Spleen (tissue), 7 donors: ENCODE measurements around the gene HES1.

Source experiments
- CTCF ChIP-seq, 11 experiments: fragments of 200-600 bp in 7 of 11; fragments of 450-650 bp in 4 of 11; sonication (generic) in 4 of 11; IDR thresholded peaks in 8 of 11; conservative IDR thresholded peaks in 3 of 11; 1 replicate in 7 of 11; 2 replicates in 4 of 11; pipeline versions ENCODE4 v1.4.0 to v1.8.0; 2016 to 2021; ENCODE audit warnings: antibody characterized with exemption in 11 of 11, inconsistent platforms in 4 of 11, mild to moderate bottlenecking in 1 of 11
- POLR2A ChIP-seq, 3 donors: fragments of 450-650 bp; IDR thresholded peaks; one replicate each; pipeline ENCODE4 v1.5.1; 2017; ENCODE audit warnings: antibody characterized with exemption in 3 of 3, mild to moderate bottlenecking in 1 of 3
- POLR2AphosphoS5 ChIP-seq, 3 donors: sonication (generic); formaldehyde crosslinking; IDR thresholded peaks; one replicate each; pipeline ENCODE4 v1.5.1; 2017; ENCODE audit warnings: antibody characterized with exemption in 3 of 3
- donor health status: DM: no; HTN: no; CAD: no; lungs with moderate emphysema.
- donor health status: DM: no; HTN: no; CAD: no.
- donor health status: DM: no; HTN: no; CAD: no.

- TF ChIP-seq POLR2AphosphoS5 (IDR thresholded peaks at IDR 0.05) (no peak), CTCF (IDR thresholded peaks at IDR 0.05 in 8 of 11, conservative IDR thresholded peaks at IDR 0.05 in 3 of 11) (no peak), POLR2A (IDR thresholded peaks at IDR 0.05) (no peak)
These were observed 23.0 kb downstream of the HES1 start for GRCh38 chr3:194158942-194159439.
